K562 (cell line): ENCODE measurements around the gene ZFPM1. TPM values are rescaled to one million over a fixed set of nuclear protein-coding genes. Genes with fewer than 3 reads are reported as not detected.

Experiments
- ATAC-seq: fragments of 200-7000 bp; cut with Tn5 transposase; 3 replicates; pipeline ENCODE4 v1.9.1; 2020; ENCODE audit warnings: moderate library complexity
- BruUV-seq: library from RNA; stranded (reverse); fragments of 400-500 nt; replicated peaks from 2 replicates; lab custom pipeline; 2021; lab: Mats Ljungman, UMichigan
- CTCF ChIA-PET: fragments of 300-600 bp; formaldehyde crosslinking; extraction: SDS; loops from one replicate; lab custom pipeline; 2021; ENCODE audit warnings: low intra/inter-chr PET ratio; lab: Yijun Ruan, JAX
- POLR2A ChIA-PET: fragments of 300-600, 350-650 bp; sonication (Branson Sonifier 250); formaldehyde crosslinking; extraction: SDS; loops from one replicate; lab custom pipeline; 2021; ENCODE audit warnings: antibody characterized with exemption, inconsistent platforms; lab: Yijun Ruan, JAX
- DNase-seq, 4 experiments: peaks; one replicate each; pipeline versions ENCODE4 v3.0.0 to v3.0.0-alpha.2; 2011 to 2018; ENCODE audit warnings: low spot score in 3 of 4, mixed read lengths in 3 of 4; ENCODE audit errors: extremely low read depth in 1 of 4
- FAIRE-seq: peaks from 2 replicates; lab custom pipeline; 2011; peaks lifted over from hg19 to GRCh38; lab: Jason Lieb, UNC
- H2AFZ ChIP-seq: 2 replicates; pipeline ENCODE4 v1.6.0; 2011; ENCODE audit warnings: low read depth, low read length, control low read depth, inconsistent platforms
- H3K27ac ChIP-seq: fragments of 200-600 bp; 3 replicates; pipeline ENCODE4 v1.8.0; 2011; ENCODE audit warnings: low read depth, mild to moderate bottlenecking, control low read depth, inconsistent platforms, low read length, moderate library complexity, mixed read lengths; ENCODE audit errors: extremely low read depth
- H3K27me3 ChIP-seq, 2 experiments: fragments of 300-600 bp in 1 of 2; 2 replicates in 1 of 2; 3 replicates in 1 of 2; pipeline versions ENCODE4 v1.6.0 to v1.8.0; 2011; ENCODE audit warnings: inconsistent platforms in 2 of 2, low read length in 2 of 2, mild to moderate bottlenecking in 1 of 2, mixed read lengths in 1 of 2, moderate library complexity in 1 of 2; ENCODE audit not compliant: control insufficient read depth in 2 of 2, insufficient read depth in 2 of 2
- H3K36me3 ChIP-seq: fragments of 300-600 bp; 3 replicates; pipeline ENCODE4 v1.8.0; 2011; ENCODE audit warnings: mild to moderate bottlenecking, low read length, inconsistent platforms; ENCODE audit not compliant: control insufficient read depth, insufficient read depth
- H3K4me1 ChIP-seq, 2 experiments: fragments of 200-600 bp in 1 of 2; replicated peaks in 1 of 2; 2 replicates in 1 of 2; 3 replicates in 1 of 2; pipeline versions ENCODE4 v1.5.1 to v1.8.0; 2011; ENCODE audit warnings: inconsistent platforms in 2 of 2, low read length in 2 of 2, mild to moderate bottlenecking in 1 of 2, mixed read lengths in 1 of 2, moderate library complexity in 1 of 2; ENCODE audit not compliant: control insufficient read depth in 2 of 2, insufficient read depth in 2 of 2
- H3K4me2 ChIP-seq: 2 replicates; pipeline ENCODE4 v1.6.1; 2011; ENCODE audit warnings: low read length, control low read depth, inconsistent platforms, mixed read lengths; ENCODE audit not compliant: insufficient read depth
- H3K4me3 ChIP-seq: fragments of 200-600 bp; sonication (generic), shearing (Covaris generic); 2 replicates; pipeline ENCODE4 v1.5.1; 2016; ENCODE audit warnings: control low read depth, inconsistent platforms
- H3K79me2 ChIP-seq: fragments of 200-600 bp; 3 replicates; pipeline ENCODE4 v1.8.0; 2011; ENCODE audit warnings: low read length, inconsistent platforms; ENCODE audit not compliant: control insufficient read depth, insufficient read depth
- H3K9ac ChIP-seq, 2 experiments: 2 replicates each; pipeline versions ENCODE4 v1.6.0 to v1.6.1; 2011; ENCODE audit warnings: low read depth in 2 of 2, low read length in 2 of 2, control low read depth in 1 of 2, inconsistent platforms in 1 of 2, mild to moderate bottlenecking in 1 of 2, mixed read lengths in 1 of 2; ENCODE audit not compliant: insufficient read depth in 1 of 2
- H3K9me1 ChIP-seq: one replicate; pipeline ENCODE4 v1.6.0; 2011; ENCODE audit warnings: inconsistent platforms, mild to moderate bottlenecking, low read length, moderate library complexity; ENCODE audit not compliant: control insufficient read depth, insufficient read depth
- H3K9me3 ChIP-seq: replicated peaks from 2 replicates; pipeline ENCODE4 v1.5.1; 2011; ENCODE audit warnings: low read depth, low read length, inconsistent platforms; ENCODE audit not compliant: control insufficient read depth, insufficient read depth
- H4K20me1 ChIP-seq: replicated peaks from 2 replicates; pipeline ENCODE4 v1.6.1; 2011; ENCODE audit warnings: low read length, inconsistent platforms, mixed read lengths; ENCODE audit not compliant: control insufficient read depth, insufficient read depth
- FIP1L1 ChIP-seq: fragments of 200-400 bp; formaldehyde crosslinking; IDR thresholded peaks from 2 replicates; pipeline ENCODE4 v1.6.1; 2018; ENCODE audit warnings: mild to moderate bottlenecking, low read depth, low read length; ENCODE audit not compliant: poor library complexity, severe bottlenecking
- FOXK2 ChIP-seq, 2 experiments: fragments of 450-650 bp; IDR thresholded peaks in 1 of 2; conservative IDR thresholded peaks in 1 of 2; 2 replicates each; pipeline ENCODE4 v1.6.1; 2016; ENCODE audit warnings: low read depth in 2 of 2, mild to moderate bottlenecking in 1 of 2
- PHB ChIP-seq: fragments of 250-450 bp; sonication (Bioruptor Pico); IDR thresholded peaks from 2 replicates; pipeline ENCODE4 v1.5.0; 2021
- POLR2G ChIP-seq: fragments of 200-400 bp; formaldehyde crosslinking; IDR thresholded peaks from 2 replicates; pipeline ENCODE4 v1.6.1; 2017; ENCODE audit warnings: low read depth, mild to moderate bottlenecking, antibody characterized with exemption, low read length, moderate library complexity
- ZBTB7A ChIP-seq: IDR thresholded peaks from 2 replicates; pipeline ENCODE4 v1.6.1; 2011; ENCODE audit warnings: low read depth, mild to moderate bottlenecking, low read length, moderate library complexity, borderline replicate concordance; ENCODE audit not compliant: control insufficient read depth
- ZNF217 ChIP-seq: sonication (generic); formaldehyde crosslinking; IDR thresholded peaks from 2 replicates; pipeline ENCODE4 v1.8.0; 2022; ENCODE audit warnings: mild to moderate bottlenecking, missing genetic modification reagents
- ZNF77 ChIP-seq: fragments of 250-450 bp; sonication (Bioruptor Pico); IDR thresholded peaks from 2 replicates; pipeline ENCODE4 v1.5.0; 2020
- WGBS: fragments of 100-300 bp; shearing (Covaris generic); methylation state at CpG from one replicate; pipeline ENCODE4 v1.1.6; 2016; ENCODE audit warnings: low coverage, mixed read lengths; ENCODE audit not compliant: insufficient coverage; ENCODE audit errors: missing lambda C conversion rate; 5-methylcytosine and 5-hydroxymethylcytosine counted together
- in situ Hi-C: fragments of 300-500 bp; cut with MboI; formaldehyde crosslinking; loops from 4 replicates; pipeline ENCODE4 v1.15.0; 2018; ENCODE audit warnings: inconsistent platforms, mixed read lengths
- intact Hi-C: fragments of 100-400 bp; cut with micrococcal nuclease; formaldehyde crosslinking; loops from 2 replicates; pipeline ENCODE4 v1.14.2; 2022
- polyA plus RNA-seq, 8 experiments: library from polyadenylated mRNA; depleted of rRNA in 4 of 8; stranded (reverse) in 5 of 8; unstranded in 3 of 8; fragments of >200 nt; fragmentation: Nextera tagmentation in 2 of 8; fragmentation: Illumina TruSeq in 1 of 8; extraction: Ambion mirVana in 2 of 8; extraction: Trizol in 1 of 8; gene quantifications; 2 replicates each; pipeline versions ENCODE4 v1.2.1 to v1.2.3, GENCODE V29; 2011 to 2014; ENCODE audit warnings: inconsistent platforms in 1 of 8, missing spikeins in 1 of 8
- total RNA-seq, 7 experiments: library from RNA; depleted of rRNA in 6 of 7; stranded (reverse); fragments of >200 nt in 6 of 7; fragmentation: Illumina TruSeq in 2 of 7; extraction: Trizol in 2 of 7; gene quantifications; 2 replicates each; pipeline versions ENCODE4 v1.2.1 to v1.2.3, GENCODE V29; 2011 to 2021; ENCODE audit warnings: low replicate concordance in 1 of 7
- TF ChIP-seq, protein P1 (sequence below): fragments of 450-650 bp; IDR thresholded peaks from 2 replicates; pipeline ENCODE4 v1.6.1; 2018; ENCODE audit not compliant: partially characterized antibody
- TF ChIP-seq, protein P2 (sequence below): fragments of 450-650 bp; IDR thresholded peaks from 2 replicates; pipeline ENCODE4 v1.6.1; 2016; ENCODE audit warnings: low read depth

The ZFPM1 gene
- total and polyA plus RNA-seq, 9 of the 15 experiments (the other 6 are each of a cell fraction or from before 2014, with no cell fraction given): 0.03 to 35.9 (median 1.4) TPM

GRCh38 chr16:88491001-88491559 is 38.0 kb downstream of the ZFPM1 start:
- FAIRE-seq (no peak), ATAC-seq (no peak), DNase-seq (no peak)
- Histone ChIP-seq H3K79me2 (peaks cover 56% of the 10 kb centered on the region), H3K4me2 (peak overlapping the region; percentile 60), H3K9me3 (no peaks in the 10 kb centered on the region), H4K20me1 (peaks cover 10% of the 10 kb centered on the region), H3K27ac (peak overlapping the region; percentile 63; the same call in 2 of the 3 replicates), H3K27me3 (no peaks in the 10 kb centered on the region), H3K36me3 (peaks cover 72% of the 10 kb centered on the region), H3K9me1 (peaks cover 9% of the 10 kb centered on the region), H2AFZ (no peak overlapping the region), H3K4me3 (no peak overlapping the region), H3K9ac (peak overlapping the region in 1 of 2 experiments; percentile 31; a peak in 2 of 4 replicates), H3K4me1 (peaks cover 60 to 100% of the 10 kb centered on the region in 2 experiments)
- in situ Hi-C loops (no loop called here), intact Hi-C loops (loop anchor here (2.0 kb wide), 3 partner anchors 16 to 38 kb away; partner anchors contain the start of gene ZFPM1)
- POLR2A ChIA-PET: interaction anchor here (1.2 kb wide), 1 partner anchor 9 kb away, joined by 6 read pairs; no protein-coding TSS in a partner anchor
- 27% methylated on average over 12 of the region's 26 CpGs for WGBS
- no TSS peak for BruUV-seq
- CTCF ChIA-PET: no interaction called here
- TF ChIP-seq ZNF77: 0 out of 2 replicates have a peak, but pooled peaks have one; percentile 70
- TF ChIP-seq, protein P1, sequence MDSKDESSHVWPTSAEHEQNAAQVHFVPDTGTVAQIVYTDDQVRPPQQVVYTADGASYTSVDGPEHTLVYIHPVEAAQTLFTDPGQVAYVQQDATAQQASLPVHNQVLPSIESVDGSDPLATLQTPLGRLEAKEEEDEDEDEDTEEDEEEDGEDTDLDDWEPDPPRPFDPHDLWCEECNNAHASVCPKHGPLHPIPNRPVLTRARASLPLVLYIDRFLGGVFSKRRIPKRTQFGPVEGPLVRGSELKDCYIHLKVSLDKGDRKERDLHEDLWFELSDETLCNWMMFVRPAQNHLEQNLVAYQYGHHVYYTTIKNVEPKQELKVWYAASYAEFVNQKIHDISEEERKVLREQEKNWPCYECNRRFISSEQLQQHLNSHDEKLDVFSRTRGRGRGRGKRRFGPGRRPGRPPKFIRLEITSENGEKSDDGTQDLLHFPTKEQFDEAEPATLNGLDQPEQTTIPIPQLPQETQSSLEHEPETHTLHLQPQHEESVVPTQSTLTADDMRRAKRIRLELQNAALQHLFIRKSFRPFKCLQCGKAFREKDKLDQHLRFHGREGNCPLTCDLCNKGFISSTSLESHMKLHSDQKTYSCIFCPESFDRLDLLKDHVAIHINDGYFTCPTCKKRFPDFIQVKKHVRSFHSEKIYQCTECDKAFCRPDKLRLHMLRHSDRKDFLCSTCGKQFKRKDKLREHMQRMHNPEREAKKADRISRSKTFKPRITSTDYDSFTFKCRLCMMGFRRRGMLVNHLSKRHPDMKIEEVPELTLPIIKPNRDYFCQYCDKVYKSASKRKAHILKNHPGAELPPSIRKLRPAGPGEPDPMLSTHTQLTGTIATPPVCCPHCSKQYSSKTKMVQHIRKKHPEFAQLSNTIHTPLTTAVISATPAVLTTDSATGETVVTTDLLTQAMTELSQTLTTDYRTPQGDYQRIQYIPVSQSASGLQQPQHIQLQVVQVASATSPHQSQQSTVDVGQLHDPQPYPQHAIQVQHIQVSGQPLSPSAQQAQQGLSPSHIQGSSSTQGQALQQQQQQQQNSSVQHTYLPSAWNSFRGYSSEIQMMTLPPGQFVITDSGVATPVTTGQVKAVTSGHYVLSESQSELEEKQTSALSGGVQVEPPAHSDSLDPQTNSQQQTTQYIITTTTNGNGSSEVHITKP: peak; percentile 93
- peak; percentile 36; the same call in 1 of the 2 replicates for TF ChIP-seq ZBTB7A
- TF ChIP-seq FOXK2 (conservative IDR thresholded peaks at IDR 0.05 in 1 of 2, IDR thresholded peaks at IDR 0.05 in 1 of 2; ENCODE audit: low read depth in 2 of 2): 0 out of 4 replicates have a peak, but pooled peaks of 1 of the 2 experiments have one; percentile 7
- TF ChIP-seq PHB (CRISPR knock-in tag): 0 out of 2 replicates have a peak, but pooled peaks have one; percentile 63
- TF ChIP-seq, protein P2, sequence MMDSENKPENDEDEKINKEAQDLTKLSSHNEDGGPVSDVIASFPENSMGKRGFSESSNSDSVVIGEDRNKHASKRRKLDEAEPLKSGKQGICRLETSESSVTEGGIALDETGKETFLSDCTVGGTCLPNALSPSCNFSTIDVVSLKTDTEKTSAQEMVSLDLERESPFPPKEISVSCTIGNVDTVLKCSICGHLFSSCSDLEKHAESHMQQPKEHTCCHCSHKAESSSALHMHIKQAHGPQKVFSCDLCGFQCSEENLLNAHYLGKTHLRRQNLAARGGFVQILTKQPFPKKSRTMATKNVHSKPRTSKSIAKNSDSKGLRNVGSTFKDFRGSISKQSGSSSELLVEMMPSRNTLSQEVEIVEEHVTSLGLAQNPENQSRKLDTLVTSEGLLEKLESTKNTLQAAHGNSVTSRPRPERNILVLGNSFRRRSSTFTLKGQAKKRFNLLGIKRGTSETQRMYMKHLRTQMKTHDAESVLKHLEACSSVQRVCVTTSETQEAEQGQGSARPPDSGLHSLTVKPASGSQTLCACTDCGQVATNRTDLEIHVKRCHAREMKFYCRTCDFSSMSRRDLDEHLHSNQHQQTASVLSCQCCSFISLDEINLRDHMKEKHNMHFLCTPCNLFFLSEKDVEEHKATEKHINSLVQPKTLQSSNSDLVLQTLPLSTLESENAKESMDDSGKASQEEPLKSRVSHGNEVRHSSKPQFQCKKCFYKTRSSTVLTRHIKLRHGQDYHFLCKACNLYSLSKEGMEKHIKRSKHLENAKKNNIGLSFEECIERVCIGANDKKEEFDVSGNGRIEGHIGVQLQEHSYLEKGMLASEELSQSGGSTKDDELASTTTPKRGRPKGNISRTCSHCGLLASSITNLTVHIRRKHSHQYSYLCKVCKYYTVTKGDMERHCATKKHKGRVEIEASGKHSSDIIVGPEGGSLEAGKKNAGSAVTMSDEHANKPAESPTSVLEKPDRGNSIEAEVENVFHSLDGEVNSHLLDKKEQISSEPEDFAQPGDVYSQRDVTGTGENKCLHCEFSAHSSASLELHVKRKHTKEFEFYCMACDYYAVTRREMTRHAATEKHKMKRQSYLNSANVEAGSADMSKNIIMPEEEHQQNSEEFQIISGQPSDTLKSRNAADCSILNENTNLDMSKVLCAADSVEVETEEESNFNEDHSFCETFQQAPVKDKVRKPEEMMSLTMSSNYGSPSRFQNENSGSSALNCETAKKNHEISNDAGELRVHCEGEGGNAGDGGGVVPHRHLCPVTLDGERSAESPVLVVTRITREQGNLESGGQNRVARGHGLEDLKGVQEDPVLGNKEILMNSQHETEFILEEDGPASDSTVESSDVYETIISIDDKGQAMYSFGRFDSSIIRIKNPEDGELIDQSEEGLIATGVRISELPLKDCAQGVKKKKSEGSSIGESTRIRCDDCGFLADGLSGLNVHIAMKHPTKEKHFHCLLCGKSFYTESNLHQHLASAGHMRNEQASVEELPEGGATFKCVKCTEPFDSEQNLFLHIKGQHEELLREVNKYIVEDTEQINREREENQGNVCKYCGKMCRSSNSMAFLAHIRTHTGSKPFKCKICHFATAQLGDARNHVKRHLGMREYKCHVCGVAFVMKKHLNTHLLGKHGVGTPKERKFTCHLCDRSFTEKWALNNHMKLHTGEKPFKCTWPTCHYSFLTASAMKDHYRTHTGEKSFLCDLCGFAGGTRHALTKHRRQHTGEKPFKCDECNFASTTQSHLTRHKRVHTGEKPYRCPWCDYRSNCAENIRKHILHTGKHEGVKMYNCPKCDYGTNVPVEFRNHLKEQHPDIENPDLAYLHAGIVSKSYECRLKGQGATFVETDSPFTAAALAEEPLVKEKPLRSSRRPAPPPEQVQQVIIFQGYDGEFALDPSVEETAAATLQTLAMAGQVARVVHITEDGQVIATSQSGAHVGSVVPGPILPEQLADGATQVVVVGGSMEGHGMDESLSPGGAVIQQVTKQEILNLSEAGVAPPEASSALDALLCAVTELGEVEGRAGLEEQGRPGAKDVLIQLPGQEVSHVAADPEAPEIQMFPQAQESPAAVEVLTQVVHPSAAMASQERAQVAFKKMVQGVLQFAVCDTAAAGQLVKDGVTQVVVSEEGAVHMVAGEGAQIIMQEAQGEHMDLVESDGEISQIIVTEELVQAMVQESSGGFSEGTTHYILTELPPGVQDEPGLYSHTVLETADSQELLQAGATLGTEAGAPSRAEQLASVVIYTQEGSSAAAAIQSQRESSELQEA: no peak
- TF ChIP-seq POLR2G: peak; percentile 7; the same call in 1 of the 2 replicates
- peak; percentile 65; the same call in 1 of the 2 replicates for TF ChIP-seq ZNF217 (CRISPR knock-in tag)
- peak; percentile 17 for TF ChIP-seq FIP1L1
